H1 (cell line): ENCODE data around the gene ITGB2. TPM values are rescaled to one million over a fixed set of nuclear protein-coding genes. Genes with fewer than 3 reads are reported as not detected.

Experiments used
- CTCF ChIA-PET: fragments of 300-600 bp; sonication (Branson Sonifier 250); formaldehyde crosslinking; loops from one replicate; lab custom pipeline; 2021; ENCODE audit not compliant: partially characterized antibody; lab: Charles Lee
- POLR2A ChIA-PET: fragments of 300-600 bp; sonication (Branson Sonifier 250); formaldehyde crosslinking; loops from one replicate; lab custom pipeline; 2021; ENCODE audit warnings: inconsistent platforms; ENCODE audit not compliant: partially characterized antibody; lab: Charles Lee
- DNase-seq, 2 experiments: peaks; one replicate each; pipeline versions ENCODE4 v3.0.0 to v3.0.0-alpha.2; 2010 to 2022; ENCODE audit warnings: low spot score in 2 of 2, low read depth in 1 of 2, mixed read lengths in 1 of 2
- FAIRE-seq: peaks from 2 replicates; lab custom pipeline; 2011; peaks lifted over from hg19 to GRCh38; lab: Jason Lieb, UNC
- H2AFZ ChIP-seq: 2 replicates; pipeline ENCODE4 v1.8.1; 2012; ENCODE audit warnings: low read length, inconsistent platforms
- H2AK5ac ChIP-seq: 2 replicates; pipeline ENCODE4 v1.6.1; 2013; ENCODE audit warnings: low read depth, low read length
- H2BK120ac ChIP-seq: replicated peaks from 2 replicates; pipeline ENCODE3; 2013; ENCODE audit warnings: low read depth, low read length, inconsistent platforms
- H2BK12ac ChIP-seq: 2 replicates; pipeline ENCODE4 v1.6.1; 2013; ENCODE audit warnings: low read depth, low read length
- H2BK15ac ChIP-seq: 2 replicates; pipeline ENCODE4 v1.6.1; 2013; ENCODE audit warnings: low read length
- H2BK20ac ChIP-seq: 2 replicates; pipeline ENCODE4 v1.6.1; 2013; ENCODE audit warnings: low read length
- H2BK5ac ChIP-seq: 2 replicates; pipeline ENCODE4 v1.6.1; 2013; ENCODE audit warnings: low read depth, low read length
- H3K14ac ChIP-seq: 2 replicates; pipeline ENCODE4 v1.6.1; 2013; ENCODE audit warnings: inconsistent platforms; ENCODE audit not compliant: insufficient read length
- H3K18ac ChIP-seq: 2 replicates; pipeline ENCODE4 v1.6.1; 2013; ENCODE audit warnings: low read length; ENCODE audit errors: extremely low read depth
- H3K23ac ChIP-seq: 2 replicates; pipeline ENCODE4 v1.6.1; 2013; ENCODE audit warnings: inconsistent platforms; ENCODE audit not compliant: insufficient read length
- H3K23me2 ChIP-seq: 2 replicates; pipeline ENCODE4 v1.6.1; 2013; ENCODE audit warnings: low read depth, low read length
- H3K27ac ChIP-seq: 2 replicates; pipeline ENCODE4 v1.6.1; 2011; ENCODE audit warnings: low read depth, low read length, inconsistent platforms
- H3K27me3 ChIP-seq, 4 experiments: replicated peaks in 1 of 4; 1 replicate in 1 of 4; 2 replicates in 3 of 4; pipeline versions ENCODE4 v1.6.1 to v1.8.1; 2011 to 2013; ENCODE audit warnings: low read length in 3 of 4, mild to moderate bottlenecking in 3 of 4, inconsistent platforms in 2 of 4, mixed read lengths in 2 of 4, moderate library complexity in 1 of 4; ENCODE audit not compliant: control insufficient read depth in 3 of 4, insufficient read depth in 3 of 4; ENCODE audit errors: extremely low read depth in 1 of 4
- H3K36me3 ChIP-seq, 4 experiments: 2 replicates each; pipeline versions ENCODE4 v1.6.1 to v1.8.1; 2011 to 2013; ENCODE audit warnings: mild to moderate bottlenecking in 4 of 4, low read length in 3 of 4, moderate library complexity in 2 of 4, control low read depth in 1 of 4, inconsistent platforms in 1 of 4; ENCODE audit not compliant: insufficient read depth in 4 of 4, control insufficient read depth in 2 of 4
- H3K4ac ChIP-seq: replicated peaks from 2 replicates; pipeline ENCODE3; 2013; ENCODE audit warnings: low read length, low read depth, mixed read lengths, inconsistent platforms; ENCODE audit not compliant: insufficient read length
- H3K4me1 ChIP-seq, 4 experiments: replicated peaks in 1 of 4; 1 replicate in 1 of 4; 2 replicates in 3 of 4; pipeline versions ENCODE4 v1.6.1 to v1.8.1; 2011 to 2013; ENCODE audit warnings: low read length in 3 of 4, inconsistent platforms in 2 of 4, mixed read lengths in 1 of 4; ENCODE audit not compliant: insufficient read depth in 4 of 4, control insufficient read depth in 3 of 4
- H3K4me2 ChIP-seq, 2 experiments: 2 replicates each; pipeline versions ENCODE4 v1.6.1 to v1.8.1; 2011 to 2013; ENCODE audit warnings: low read depth in 2 of 2, low read length in 2 of 2, control low read depth in 1 of 2, inconsistent platforms in 1 of 2, mild to moderate bottlenecking in 1 of 2; ENCODE audit not compliant: insufficient read depth in 1 of 2
- H3K4me3 ChIP-seq, 4 experiments: fragments of 200-600, 300-600 bp in 1 of 4; sonication (generic), shearing (Covaris generic), sonication (Bioruptor Twin) in 1 of 4; 2 replicates each; pipeline versions ENCODE4 v1.5.1 to v1.8.1; 2011 to 2016; ENCODE audit warnings: low read length in 4 of 4, low read depth in 3 of 4, control low read depth in 2 of 4, inconsistent platforms in 2 of 4, mild to moderate bottlenecking in 2 of 4, mixed read lengths in 1 of 4, moderate library complexity in 1 of 4; ENCODE audit not compliant: insufficient read depth in 2 of 4; ENCODE audit errors: extremely low read depth in 1 of 4
- H3K56ac ChIP-seq: replicated peaks from 2 replicates; pipeline ENCODE3; 2013; ENCODE audit warnings: low read depth, mild to moderate bottlenecking, mixed read lengths, low read length, inconsistent platforms; ENCODE audit not compliant: insufficient read length
- H3K79me1 ChIP-seq: 2 replicates; pipeline ENCODE4 v1.6.1; 2013; ENCODE audit warnings: low read depth, low read length, control low read depth
- H3K79me2 ChIP-seq, 2 experiments: 2 replicates each; pipeline versions ENCODE4 v1.6.1 to v1.8.1; 2012 to 2013; ENCODE audit warnings: low read length in 2 of 2, mild to moderate bottlenecking in 2 of 2, inconsistent platforms in 1 of 2; ENCODE audit not compliant: insufficient read depth in 2 of 2, control insufficient read depth in 1 of 2
- H3K9ac ChIP-seq, 4 experiments: replicated peaks in 1 of 4; 1 replicate in 1 of 4; 2 replicates in 3 of 4; pipeline versions ENCODE4 v1.6.1 to v1.8.1; 2011 to 2013; ENCODE audit warnings: low read depth in 3 of 4, low read length in 3 of 4, control low read depth in 2 of 4, mild to moderate bottlenecking in 2 of 4, moderate library complexity in 2 of 4, inconsistent platforms in 1 of 4; ENCODE audit errors: extremely low read depth in 1 of 4
- H3K9me3 ChIP-seq, 2 experiments: 2 replicates each; pipeline versions ENCODE4 v1.6.1 to v1.8.1; 2012 to 2013; ENCODE audit warnings: mild to moderate bottlenecking in 2 of 2, moderate library complexity in 2 of 2, control low read depth in 1 of 2, inconsistent platforms in 1 of 2, low read depth in 1 of 2, low read length in 1 of 2, mixed read lengths in 1 of 2; ENCODE audit not compliant: insufficient read depth in 2 of 2
- H4K20me1 ChIP-seq, 2 experiments: replicated peaks in 1 of 2; 2 replicates each; pipeline versions ENCODE3 to v1.8.1; 2011 to 2013; ENCODE audit warnings: inconsistent platforms in 2 of 2, low read length in 2 of 2, mild to moderate bottlenecking in 1 of 2; ENCODE audit not compliant: insufficient read depth in 2 of 2, control insufficient read depth in 1 of 2
- H4K5ac ChIP-seq: 2 replicates; pipeline ENCODE4 v1.6.1; 2013; ENCODE audit warnings: low read length, low read depth, mixed read lengths, inconsistent platforms; ENCODE audit not compliant: insufficient read length
- H4K8ac ChIP-seq: 2 replicates; pipeline ENCODE4 v1.8.0; 2013; ENCODE audit warnings: mild to moderate bottlenecking, moderate library complexity, low read length, inconsistent platforms; ENCODE audit not compliant: insufficient read depth; ENCODE audit errors: extremely low read depth
- H4K91ac ChIP-seq: replicated peaks from 2 replicates; pipeline ENCODE3; 2013; ENCODE audit warnings: low read length, mixed read lengths, inconsistent platforms; ENCODE audit not compliant: insufficient read length
- CTCF ChIP-seq, 3 experiments: IDR thresholded peaks; 1 replicate in 2 of 3; 2 replicates in 1 of 3; pipeline versions ENCODE4 v1.5.1 to v1.6.1; 2011; ENCODE audit warnings: low read length in 3 of 3, mild to moderate bottlenecking in 3 of 3, inconsistent platforms in 2 of 3, low read depth in 1 of 3, moderate library complexity in 1 of 3; ENCODE audit not compliant: insufficient read depth in 1 of 3; ENCODE audit errors: control extremely low read depth in 1 of 3
- RAD21 ChIP-seq, 2 experiments: IDR thresholded peaks in 1 of 2; conservative IDR thresholded peaks in 1 of 2; 2 replicates each; pipeline ENCODE4 v1.6.1; 2011; ENCODE audit warnings: low read depth in 2 of 2, low read length in 2 of 2, improper control_type of control experiment in 1 of 2, inconsistent platforms in 1 of 2, mild to moderate bottlenecking in 1 of 2, moderate library complexity in 1 of 2
- ZNF274 ChIP-seq: IDR thresholded peaks from 2 replicates; pipeline ENCODE4 v1.7.0; 2012; ENCODE audit warnings: low read length, borderline replicate concordance; ENCODE audit errors: extremely low read depth
- WGBS, 2 experiments: shearing (Covaris generic) in 1 of 2; methylation state at CpG; one replicate each; pipeline versions ENCODE4 v1.1.6 to v1.1.7; 2013 to 2015; ENCODE audit warnings: low lambda C conversion rate in 2 of 2, mixed read lengths in 2 of 2, inconsistent platforms in 1 of 2, low coverage in 1 of 2, missing lambda C conversion rate in 1 of 2; ENCODE audit not compliant: insufficient replicate concordance in 2 of 2, insufficient coverage in 1 of 2, insufficient read length in 1 of 2; ENCODE audit errors: extremely low coverage in 1 of 2, missing lambda C conversion rate in 1 of 2; 5-methylcytosine and 5-hydroxymethylcytosine counted together
- polyA plus RNA-seq, 7 experiments: library from polyadenylated mRNA; depleted of rRNA in 3 of 7; stranded (reverse) in 5 of 7; unstranded in 2 of 7; fragments of >200 nt in 5 of 7; fragments of 200-250 nt in 2 of 7; gene quantifications; 1 replicate in 5 of 7; 2 replicates in 1 of 7; 4 replicates in 1 of 7; pipeline versions ENCODE4 v1.2.1 to v1.2.3, GENCODE V29; 2011 to 2013; ENCODE audit warnings: missing spikeins in 2 of 7, mixed read lengths in 2 of 7
- total RNA-seq: library from RNA; stranded (reverse); fragmentation: NEBNext Ultra II Directional; extraction: Animal tissue kit (Norgen Biotek cat#: 25700); gene quantifications from 2 replicates; pipeline ENCODE4 v1.2.1, GENCODE V29; 2021

The ITGB2 gene
- total and polyA plus RNA-seq, 2 of the 8 experiments (the other 6 are each of a cell fraction or from before 2014, with no cell fraction given), result 0.24 to 0.63 TPM

GRCh38 chr21:44911384-44912157, 9.1 kb downstream of the ITGB2 start:
- no peak overlapping the region for H3K4ac ChIP-seq
- no peak for DNase-seq
- H4K5ac ChIP-seq, result no peak overlapping the region
- peaks cover 0 to 11% (median 0%) of the 10 kb centered on the region in 4 experiments; a peak in 3 of 7 replicates for H3K4me1 ChIP-seq
- no peaks in the 10 kb centered on the region for H4K20me1 ChIP-seq
- H3K36me3 ChIP-seq, result no peaks in the 10 kb centered on the region
- H3K9me3 ChIP-seq, result no peaks in the 10 kb centered on the region
- no peak overlapping the region for H3K9ac ChIP-seq
- no peak overlapping the region for H3K18ac ChIP-seq
- ChIA-PET CTCF (interaction anchor here (0.6 to 4.4 kb wide), 9 partner anchors 10 to 112 kb away, joined by 3 to 28 read pairs (median 3); no protein-coding TSS in a partner anchor), POLR2A (interaction anchor here (1.2 kb wide), 1 partner anchor 14 kb away, joined by 3 read pairs; no protein-coding TSS in a partner anchor)
- no peak overlapping the region; the same call in 1 of the 2 replicates for H2BK20ac ChIP-seq
- 81% methylated on average over 18 of the region's 19 CpGs; no CpG with 5 or more reads in 1 of the 2 experiments for WGBS, 2 experiments
- no peak for FAIRE-seq
- no peak overlapping the region for H3K56ac ChIP-seq
- no peak overlapping the region for H3K4me3 ChIP-seq
- H3K27me3 ChIP-seq, result peaks cover 0 to 2% (median 1%) of the 10 kb centered on the region in 4 experiments; a peak in 2 of 7 replicates
- 0 out of 2 replicates have a peak overlapping the region, but pooled peaks have one; percentile 66 for H2BK5ac ChIP-seq
- H3K79me1 ChIP-seq, result no peaks in the 10 kb centered on the region
- no peak overlapping the region for H4K8ac ChIP-seq
- no peaks in the 10 kb centered on the region for H3K79me2 ChIP-seq
- H2BK120ac ChIP-seq, result no peak overlapping the region
- no peak overlapping the region for H3K14ac ChIP-seq
- no peak overlapping the region for H3K23ac ChIP-seq
- H3K27ac ChIP-seq, result no peak overlapping the region
- 0 out of 2 replicates have a peak overlapping the region, but pooled peaks have one; percentile 29 for H2BK15ac ChIP-seq
- TF ChIP-seq ZNF274 (no peak), RAD21 (IDR thresholded peaks at IDR 0.05 in 1 of 2, conservative IDR thresholded peaks at IDR 0.05 in 1 of 2; ENCODE audit: low read depth in 2 of 2, low read length in 2 of 2) (peak; percentile 51 to 60), CTCF (IDR thresholded peaks at IDR 0.05; ENCODE audit: control extremely low read depth in 1 of 3, insufficient read depth in 1 of 3, low read depth in 1 of 3, low read length in 3 of 3) (peak in 2 of 3 experiments; percentile 30 to 45; a peak in 3 of 4 replicates)
- peaks cover 3% of the 10 kb centered on the region; the same call in 1 of the 2 replicates for H3K23me2 ChIP-seq
- no peak overlapping the region for H4K91ac ChIP-seq
- H2AK5ac ChIP-seq, result no peak overlapping the region
- H2BK12ac ChIP-seq, result peak overlapping the region; percentile 18; the same call in 1 of the 2 replicates
- H3K4me2 ChIP-seq, result no peak overlapping the region
- H2AFZ ChIP-seq, result no peak overlapping the region
